Inflammatory macrophage treated with lipopolysaccharide for 1 hour (primary cell): ENCODE data around the gene MYO18A.

Experiments
- DNase-seq, 2 donors: peaks; one replicate each; pipeline ENCODE4 v3.0.0-alpha.2; 2020 to 2022

Gene MYO18A

GRCh38 chr17:29048440-29049368 lies 131.5 kb downstream of the MYO18A start:
- no peak for DNase-seq

GRCh38 chr17:29046473-29046839 lies 133.7 kb downstream of the MYO18A start:
- DNase-seq: peak in 1 of 2 donors; percentile 37

GRCh38 chr17:29045734-29046472 lies 134.3 kb downstream of the MYO18A start:
- peak; percentile 43 to 53 for DNase-seq

GRCh38 chr17:29045026-29045425 lies 135.2 kb downstream of the MYO18A start:
- DNase-seq: no peak

- DNase-seq: no peak
Measured at GRCh38 chr17:29043539-29044145, 136.6 kb downstream of the MYO18A start.

- peak; percentile 87 to 89 for DNase-seq
Measured at GRCh38 chr17:29042679-29043538, 137.3 kb downstream of the MYO18A start, which contains the start of gene PIPOX. PIPOX (plus strand) TSS chr17:29043141; CDS start chr17:29043226, 85 bp downstream.

- DNase-seq: no peak
Measured at GRCh38 chr17:29042026-29042678, 138.0 kb downstream of the MYO18A start.

- peak; percentile 24 to 32 for DNase-seq
Measured at GRCh38 chr17:29041571-29041970, 138.6 kb downstream of the MYO18A start.

- DNase-seq: no peak
Measured at GRCh38 chr17:29041091-29041490, 139.1 kb downstream of the MYO18A start.

- peak; percentile 35 to 66 for DNase-seq
Measured at GRCh38 chr17:29039764-29040598, 140.2 kb downstream of the MYO18A start.

- DNase-seq: no peak
Measured at GRCh38 chr17:29038085-29038795, 142.0 kb downstream of the MYO18A start.

GRCh38 chr17:29037739-29038084 lies 142.5 kb downstream of the MYO18A start:
- DNase-seq: no peak

GRCh38 chr17:29036584-29036983 lies 143.6 kb downstream of the MYO18A start:
- DNase-seq: no peak

GRCh38 chr17:29034510-29034909 lies 145.7 kb downstream of the MYO18A start:
- DNase-seq: no peak

GRCh38 chr17:29032857-29033197 lies 147.4 kb downstream of the MYO18A start:
- no peak for DNase-seq

- no peak for DNase-seq
Measured at GRCh38 chr17:29032013-29032856, 148.0 kb downstream of the MYO18A start.

GRCh38 chr17:29031488-29031887 lies 148.7 kb downstream of the MYO18A start:
- peak; percentile 19 to 33 for DNase-seq

GRCh38 chr17:29024316-29024952 lies 155.8 kb downstream of the MYO18A start:
- DNase-seq: no peak

- DNase-seq: no peak
Measured at GRCh38 chr17:29022074-29022473, 158.1 kb downstream of the MYO18A start.
